ENCODE results near the gene TSEN54.

Gene TSEN54

GRCh38 chr17:75570772-75571171, 54.4 kb downstream of the TSEN54 start:
- Histone ChIP-seq H3K27me3 (ENCODE audit: insufficient read depth, poor library complexity, severe bottlenecking) (no peaks in the 10 kb centered on the region), H3K4me3 (replicated peaks; ENCODE audit: insufficient read depth, low read length) (no peak overlapping the region), H3K27ac (replicated peaks) (peak overlapping the region; percentile 86)
- DNase-seq (ENCODE audit: low read depth in 1 of 2, low spot score in 1 of 2), result no peak
- no peak for TF ChIP-seq CTCF (IDR thresholded peaks at IDR 0.05; ENCODE audit: insufficient read depth, low read length)
- no peak for TF ChIP-seq REST (IDR thresholded peaks at IDR 0.05; ENCODE audit: insufficient replicate concordance, low read depth)
- TF ChIP-seq SPI1 (IDR thresholded peaks at IDR 0.05; ENCODE audit: borderline replicate concordance, low read depth), result no peak
- TF ChIP-seq GABPA (IDR thresholded peaks at IDR 0.05; ENCODE audit: low read depth), result no peak
- TF ChIP-seq POLR2AphosphoS5 (IDR thresholded peaks at IDR 0.05; ENCODE audit: low read depth), result no peak

GRCh38 chr17:75571197-75571884, 55.0 kb downstream of the TSEN54 start:
- peak; percentile 87 to 96 for DNase-seq (ENCODE audit: low read depth in 1 of 2, low spot score in 1 of 2)

GRCh38 chr17:75571885-75572215, 55.5 kb downstream of the TSEN54 start:
- H3K27me3 ChIP-seq (ENCODE audit: insufficient read depth, poor library complexity, severe bottlenecking), result no peaks in the 10 kb centered on the region
- peak overlapping the region; percentile 86 for H3K27ac ChIP-seq (replicated peaks)
- DNase-seq (ENCODE audit: low read depth in 1 of 2, low spot score in 1 of 2), result no peak
- peak overlapping the region; percentile 57 for H3K4me3 ChIP-seq (replicated peaks; ENCODE audit: insufficient read depth, low read length)
- no peak for TF ChIP-seq SPI1 (IDR thresholded peaks at IDR 0.05; ENCODE audit: borderline replicate concordance, low read depth)
- TF ChIP-seq CTCF (IDR thresholded peaks at IDR 0.05; ENCODE audit: insufficient read depth, low read length), result no peak
- TF ChIP-seq POLR2AphosphoS5 (IDR thresholded peaks at IDR 0.05; ENCODE audit: low read depth), result no peak
- no peak for TF ChIP-seq GABPA (IDR thresholded peaks at IDR 0.05; ENCODE audit: low read depth)
- TF ChIP-seq REST (IDR thresholded peaks at IDR 0.05; ENCODE audit: insufficient replicate concordance, low read depth), result no peak

More at GRCh38 chr17:75571197-75571884, 55.0 kb downstream of the TSEN54 start:
- TF ChIP-seq POLR2AphosphoS5 (IDR thresholded peaks at IDR 0.05; ENCODE audit: low read depth) (peak; percentile 92), SPI1 (IDR thresholded peaks at IDR 0.05; ENCODE audit: borderline replicate concordance, low read depth) (peak; percentile 100), REST (IDR thresholded peaks at IDR 0.05; ENCODE audit: insufficient replicate concordance, low read depth) (peak; percentile 38), GABPA (IDR thresholded peaks at IDR 0.05; ENCODE audit: low read depth) (no peak)
- H3K27ac ChIP-seq (replicated peaks), result peak overlapping the region; percentile 86
- peak overlapping the region; percentile 57 for H3K4me3 ChIP-seq (replicated peaks; ENCODE audit: insufficient read depth, low read length)
- no peaks in the 10 kb centered on the region for H3K27me3 ChIP-seq (ENCODE audit: insufficient read depth, poor library complexity, severe bottlenecking)
